Fibroblast of lung (primary cell): ENCODE measurements around the gene DMXL2.

Experiments
- EZH2 ChIP-seq: IDR thresholded peaks from 2 replicates; pipeline ENCODE4 v1.5.1; 2012; ENCODE audit warnings: low read length, control low read depth, mild to moderate bottlenecking; ENCODE audit errors: missing control alignments
- TF ChIP-seq, protein P1 (sequence below), 2 donors: IDR thresholded peaks in 1 of 2; conservative IDR thresholded peaks in 1 of 2; 1 replicate in 1 of 2; 2 replicates in 1 of 2; pipeline ENCODE4 v1.5.1; 2011 to 2012; ENCODE audit warnings: low read length in 2 of 2, control low read depth in 1 of 2, inconsistent platforms in 1 of 2, low read depth in 1 of 2, mild to moderate bottlenecking in 1 of 2

- TF ChIP-seq, protein P1, sequence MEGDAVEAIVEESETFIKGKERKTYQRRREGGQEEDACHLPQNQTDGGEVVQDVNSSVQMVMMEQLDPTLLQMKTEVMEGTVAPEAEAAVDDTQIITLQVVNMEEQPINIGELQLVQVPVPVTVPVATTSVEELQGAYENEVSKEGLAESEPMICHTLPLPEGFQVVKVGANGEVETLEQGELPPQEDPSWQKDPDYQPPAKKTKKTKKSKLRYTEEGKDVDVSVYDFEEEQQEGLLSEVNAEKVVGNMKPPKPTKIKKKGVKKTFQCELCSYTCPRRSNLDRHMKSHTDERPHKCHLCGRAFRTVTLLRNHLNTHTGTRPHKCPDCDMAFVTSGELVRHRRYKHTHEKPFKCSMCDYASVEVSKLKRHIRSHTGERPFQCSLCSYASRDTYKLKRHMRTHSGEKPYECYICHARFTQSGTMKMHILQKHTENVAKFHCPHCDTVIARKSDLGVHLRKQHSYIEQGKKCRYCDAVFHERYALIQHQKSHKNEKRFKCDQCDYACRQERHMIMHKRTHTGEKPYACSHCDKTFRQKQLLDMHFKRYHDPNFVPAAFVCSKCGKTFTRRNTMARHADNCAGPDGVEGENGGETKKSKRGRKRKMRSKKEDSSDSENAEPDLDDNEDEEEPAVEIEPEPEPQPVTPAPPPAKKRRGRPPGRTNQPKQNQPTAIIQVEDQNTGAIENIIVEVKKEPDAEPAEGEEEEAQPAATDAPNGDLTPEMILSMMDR (conservative IDR thresholded peaks at IDR 0.05 in 1 of 2, IDR thresholded peaks at IDR 0.05 in 1 of 2; ENCODE audit: low read depth in 1 of 2, low read length in 2 of 2), result no peak
- TF ChIP-seq EZH2, result no peak
Measured at GRCh38 chr15:51558876-51559275, 63.7 kb downstream of the DMXL2 start.
